DND-41 (cell line): ENCODE results near the gene AKAP13.
"Not testable (repeated sequence)": the region's sequence is repeated elsewhere in the genome, so short reads cannot be mapped to it uniquely, and the experiment has no call there.

Experiments
- ATAC-seq: fragments of 200-7000 bp; cut with Tn5 transposase; 3 replicates; pipeline ENCODE4 v1.9.1; 2021; ENCODE audit warnings: low read depth; ENCODE audit not compliant: insufficient read depth
- DNase-seq: peaks from one replicate; pipeline ENCODE4 v3.0.0-alpha.2; 2020
- H2AFZ ChIP-seq: 2 replicates; pipeline ENCODE4 v1.6.0; 2012; ENCODE audit warnings: low read depth, low read length
- H3K27ac ChIP-seq: 2 replicates; pipeline ENCODE4 v1.5.1; 2012; ENCODE audit warnings: low read length, inconsistent platforms
- H3K27me3 ChIP-seq: fragments of 200-600 bp; sonication (generic); 2 replicates; pipeline ENCODE4 v1.6.0; 2012; ENCODE audit warnings: low read length, mild to moderate bottlenecking, inconsistent platforms; ENCODE audit not compliant: insufficient read depth, poor library complexity
- H3K36me3 ChIP-seq: 2 replicates; pipeline ENCODE4 v1.5.1; 2012; ENCODE audit warnings: low read length, inconsistent platforms; ENCODE audit not compliant: insufficient read depth
- H3K4me1 ChIP-seq: 2 replicates; pipeline ENCODE4 v1.5.1; 2012; ENCODE audit warnings: mild to moderate bottlenecking, low read length; ENCODE audit not compliant: insufficient read depth
- H3K4me2 ChIP-seq: 2 replicates; pipeline ENCODE4 v1.6.0; 2012; ENCODE audit warnings: mild to moderate bottlenecking, moderate library complexity, low read length, inconsistent platforms; ENCODE audit not compliant: insufficient read depth
- H3K4me3 ChIP-seq, 2 experiments: fragments of 200-600 bp in 1 of 2; shearing (Covaris generic) in 1 of 2; 2 replicates each; pipeline ENCODE4 v1.5.1; 2012 to 2016; ENCODE audit warnings: inconsistent platforms in 2 of 2, low read length in 2 of 2, mild to moderate bottlenecking in 2 of 2, low read depth in 1 of 2, moderate library complexity in 1 of 2
- H3K79me2 ChIP-seq: 2 replicates; pipeline ENCODE4 v1.6.0; 2012; ENCODE audit warnings: low read length, inconsistent platforms; ENCODE audit not compliant: insufficient read depth
- H3K9ac ChIP-seq: 2 replicates; pipeline ENCODE4 v1.6.0; 2012; ENCODE audit warnings: low read depth, mild to moderate bottlenecking, inconsistent platforms, low read length, moderate library complexity
- H3K9me3 ChIP-seq: 2 replicates; pipeline ENCODE4 v1.5.1; 2012; ENCODE audit warnings: low read length, moderate library complexity, mild to moderate bottlenecking, inconsistent platforms; ENCODE audit not compliant: insufficient read depth, severe bottlenecking
- H4K20me1 ChIP-seq: 2 replicates; pipeline ENCODE4 v1.6.0; 2012; ENCODE audit warnings: low read length; ENCODE audit not compliant: insufficient read depth
- EZH2 ChIP-seq: IDR thresholded peaks from 3 replicates; pipeline ENCODE4 v1.6.1; 2012; ENCODE audit warnings: borderline replicate concordance, low read depth, mild to moderate bottlenecking, moderate library complexity, low read length, inconsistent platforms; ENCODE audit not compliant: severe bottlenecking
- TF ChIP-seq, protein P1 (sequence below): IDR thresholded peaks from 2 replicates; pipeline ENCODE4 v1.5.1; 2012; ENCODE audit warnings: borderline replicate concordance, low read length, moderate library complexity, mild to moderate bottlenecking; ENCODE audit not compliant: poor library complexity, severe bottlenecking; ENCODE audit errors: extremely low read depth

AKAP13 gene

DNA sequence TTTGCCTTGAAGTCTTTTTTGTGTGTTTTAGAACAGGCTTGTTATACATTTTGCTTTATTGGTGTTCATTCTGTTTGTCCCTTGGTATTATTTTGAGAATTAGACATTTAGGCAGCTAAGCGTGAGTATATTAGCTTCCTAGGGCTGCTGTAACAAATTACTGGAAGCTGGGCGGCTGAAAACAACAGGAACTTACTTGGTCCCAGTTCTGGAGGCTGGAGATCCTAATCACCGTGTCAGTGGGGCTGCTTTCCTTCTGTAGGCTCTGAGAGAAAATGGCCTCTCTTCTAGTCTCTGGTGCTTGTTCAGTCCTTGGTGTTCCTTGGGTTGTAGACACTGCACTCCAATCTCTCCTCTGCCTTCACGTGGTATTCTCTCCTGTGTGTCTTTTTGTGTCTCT is 272.1 kb downstream of the AKAP13 start:
- no peak overlapping the region for H3K27ac ChIP-seq
- H3K9ac ChIP-seq = no peak overlapping the region
- no peak for TF ChIP-seq EZH2
- TF ChIP-seq, protein P1, sequence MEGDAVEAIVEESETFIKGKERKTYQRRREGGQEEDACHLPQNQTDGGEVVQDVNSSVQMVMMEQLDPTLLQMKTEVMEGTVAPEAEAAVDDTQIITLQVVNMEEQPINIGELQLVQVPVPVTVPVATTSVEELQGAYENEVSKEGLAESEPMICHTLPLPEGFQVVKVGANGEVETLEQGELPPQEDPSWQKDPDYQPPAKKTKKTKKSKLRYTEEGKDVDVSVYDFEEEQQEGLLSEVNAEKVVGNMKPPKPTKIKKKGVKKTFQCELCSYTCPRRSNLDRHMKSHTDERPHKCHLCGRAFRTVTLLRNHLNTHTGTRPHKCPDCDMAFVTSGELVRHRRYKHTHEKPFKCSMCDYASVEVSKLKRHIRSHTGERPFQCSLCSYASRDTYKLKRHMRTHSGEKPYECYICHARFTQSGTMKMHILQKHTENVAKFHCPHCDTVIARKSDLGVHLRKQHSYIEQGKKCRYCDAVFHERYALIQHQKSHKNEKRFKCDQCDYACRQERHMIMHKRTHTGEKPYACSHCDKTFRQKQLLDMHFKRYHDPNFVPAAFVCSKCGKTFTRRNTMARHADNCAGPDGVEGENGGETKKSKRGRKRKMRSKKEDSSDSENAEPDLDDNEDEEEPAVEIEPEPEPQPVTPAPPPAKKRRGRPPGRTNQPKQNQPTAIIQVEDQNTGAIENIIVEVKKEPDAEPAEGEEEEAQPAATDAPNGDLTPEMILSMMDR = no peak
- DNase-seq (no peak), ATAC-seq (no peak)
- H3K9me3 ChIP-seq = no peaks in the 10 kb centered on the region
- H3K27me3 ChIP-seq = no peaks in the 10 kb centered on the region
- H3K4me1 ChIP-seq = no peaks in the 10 kb centered on the region
- H3K4me3 ChIP-seq = no peak overlapping the region
- H4K20me1 ChIP-seq = no peaks in the 10 kb centered on the region
- H3K79me2 ChIP-seq = no peaks in the 10 kb centered on the region
- no peak overlapping the region for H2AFZ ChIP-seq
- H3K4me2 ChIP-seq = no peak overlapping the region
- H3K36me3 ChIP-seq = peaks cover 11% of the 10 kb centered on the region; the same call in 1 of the 2 replicates

DNA sequence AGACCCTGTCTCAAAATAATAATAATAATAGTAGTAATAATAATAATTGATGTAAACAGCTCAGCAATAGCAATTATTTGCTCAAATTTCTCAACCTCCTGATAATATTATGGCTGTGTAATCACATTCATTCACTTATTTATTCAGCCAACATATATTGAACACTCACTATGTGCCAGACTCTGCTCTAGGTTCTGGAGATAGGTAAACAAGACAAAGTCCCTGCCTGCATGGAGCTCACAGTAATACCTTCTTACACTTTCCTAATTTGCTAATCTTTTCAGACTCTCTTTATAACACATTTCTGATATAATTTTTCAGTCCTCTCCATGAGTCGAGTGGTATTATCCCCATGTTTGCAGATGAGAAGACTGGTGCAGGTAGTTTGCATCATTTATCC is 276.7 kb downstream of the AKAP13 start:
- Histone ChIP-seq H3K4me1 (no peaks in the 10 kb centered on the region), H3K79me2 (no peaks in the 10 kb centered on the region), H3K4me2 (no peak overlapping the region), H2AFZ (no peak overlapping the region), H3K36me3 (peaks cover 15% of the 10 kb centered on the region; the same call in 1 of the 2 replicates), H3K27me3 (no peaks in the 10 kb centered on the region), H4K20me1 (no peaks in the 10 kb centered on the region), H3K9ac (no peak overlapping the region), H3K4me3 (no peak overlapping the region), H3K9me3 (no peaks in the 10 kb centered on the region), H3K27ac (no peak overlapping the region)
- DNase-seq = no peak
- no peak for ATAC-seq
- no peak for TF ChIP-seq EZH2
- TF ChIP-seq, protein P1 = no peak

DNA sequence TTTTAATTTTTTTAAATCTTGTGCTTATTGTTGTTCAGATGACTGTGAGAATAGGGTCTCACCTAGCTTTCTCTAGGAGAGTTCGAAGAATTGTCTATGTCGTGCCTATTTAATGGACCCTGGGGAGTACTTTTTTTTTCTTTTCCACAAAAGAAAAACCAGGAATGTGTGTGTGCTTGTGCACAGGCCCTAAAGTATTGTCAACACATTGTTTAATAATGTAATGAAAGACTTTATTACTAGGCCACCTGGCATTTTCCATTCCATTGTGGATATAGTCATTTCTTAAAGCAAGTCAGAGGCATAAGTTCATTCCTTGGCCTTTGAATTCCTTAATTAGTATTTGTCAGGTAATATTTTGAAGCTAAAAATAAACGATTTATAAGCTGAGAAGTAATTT is 278.4 kb downstream of the AKAP13 start:
- Histone ChIP-seq H3K9me3 (no peaks in the 10 kb centered on the region), H3K9ac (no peak overlapping the region), H4K20me1 (no peaks in the 10 kb centered on the region), H3K36me3 (peaks cover 15% of the 10 kb centered on the region; the same call in 1 of the 2 replicates), H3K4me2 (no peak overlapping the region), H3K27me3 (no peaks in the 10 kb centered on the region), H3K79me2 (no peaks in the 10 kb centered on the region), H2AFZ (no peak overlapping the region), H3K27ac (no peak overlapping the region), H3K4me1 (no peaks in the 10 kb centered on the region), H3K4me3 (no peak overlapping the region)
- TF ChIP-seq EZH2 = no peak
- TF ChIP-seq, protein P1 = no peak
- ATAC-seq = no peak
- no peak for DNase-seq

DNA sequence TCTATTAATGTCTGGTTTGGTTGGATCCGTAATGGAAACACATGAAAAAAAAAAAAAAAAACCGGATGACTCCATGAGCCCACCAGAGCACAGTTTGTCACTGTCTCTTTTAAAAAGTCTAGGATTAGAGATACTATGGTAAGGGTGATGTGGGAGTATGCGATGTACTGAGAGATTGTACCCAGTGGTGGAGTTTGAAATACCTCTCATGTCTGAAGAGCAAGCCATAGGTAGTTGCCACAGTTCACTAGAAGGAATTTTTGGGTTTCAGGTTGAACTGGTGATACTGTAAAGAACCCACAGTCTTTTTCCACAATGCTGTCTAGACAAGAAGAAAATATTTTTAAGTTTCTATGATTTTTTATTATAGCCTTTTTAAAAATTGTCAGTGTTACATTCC is 281.5 kb downstream of the AKAP13 start:
- H2AFZ ChIP-seq = no peak overlapping the region
- no peaks in the 10 kb centered on the region for H3K79me2 ChIP-seq
- H3K4me2 ChIP-seq = no peak overlapping the region
- H3K36me3 ChIP-seq = peaks cover 15% of the 10 kb centered on the region; the same call in 1 of the 2 replicates
- no peaks in the 10 kb centered on the region for H4K20me1 ChIP-seq
- DNase-seq (no peak), ATAC-seq (no peak)
- no peaks in the 10 kb centered on the region for H3K27me3 ChIP-seq
- H3K9me3 ChIP-seq = no peaks in the 10 kb centered on the region
- no peak overlapping the region for H3K9ac ChIP-seq
- no peaks in the 10 kb centered on the region for H3K4me1 ChIP-seq
- TF ChIP-seq, protein P1 = no peak
- no peak for TF ChIP-seq EZH2
- no peak overlapping the region for H3K4me3 ChIP-seq
- no peak overlapping the region for H3K27ac ChIP-seq

DNA sequence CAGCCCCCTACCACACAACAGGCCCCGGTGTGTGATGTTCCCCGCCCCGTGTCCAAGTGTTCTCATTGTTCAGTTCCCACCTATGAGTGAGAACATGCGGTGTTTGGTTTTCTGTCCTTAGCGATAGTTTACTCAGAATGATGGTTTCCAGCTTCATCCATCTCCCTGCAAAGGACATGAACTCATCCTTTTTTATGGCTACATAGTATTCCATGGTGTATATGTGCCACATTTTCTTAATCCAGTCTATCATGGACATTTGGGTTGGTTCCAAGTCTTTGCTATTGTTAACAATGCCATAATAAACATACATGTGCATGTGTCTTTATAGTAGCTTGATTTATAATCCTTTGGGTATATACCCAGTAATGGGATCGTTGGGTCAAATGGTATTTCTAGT is 285.3 kb downstream of the AKAP13 start:
- not testable (repeated sequence) for H3K4me1 ChIP-seq, H3K27ac ChIP-seq, H3K4me2 ChIP-seq, H2AFZ ChIP-seq, DNase-seq, ATAC-seq, H3K27me3 ChIP-seq, H3K9ac ChIP-seq, H4K20me1 ChIP-seq, H3K9me3 ChIP-seq, H3K79me2 ChIP-seq, H3K4me3 ChIP-seq
- peaks cover 10% of the 10 kb centered on the region; the same call in 1 of the 2 replicates for H3K36me3 ChIP-seq
